Measurements from ENCODE around the gene FCGR2B. TPM values are rescaled to one million over a fixed set of nuclear protein-coding genes. Genes with fewer than 3 reads are reported as not detected.
"Not testable (repeated sequence)": the region's sequence is repeated elsewhere in the genome, so short reads cannot be mapped to it uniquely, and the experiment has no call there.

FCGR2B gene
- total RNA-seq, 2 donors from 2014 or later = 1.9 to 5.7 TPM

- DNase-seq (ENCODE audit: low spot score); H3K4me1 ChIP-seq (replicated peaks); H3K27me3 ChIP-seq (replicated peaks; ENCODE audit: insufficient read depth); H3K36me3 ChIP-seq; intact Hi-C loops (cut with DNase I); H3K4me3 ChIP-seq; H3K9me3 ChIP-seq; H3K27ac ChIP-seq: not testable (repeated sequence)
- TF ChIP-seq CTCF (IDR thresholded peaks at IDR 0.05) = peak in 1 of 4 experiments; percentile 27
- WGBS = 38% methylated on average over 12 of the region's 13 CpGs
Measured at GRCh38 chr1:161647507-161648360, 15.2 kb upstream of the FCGR2B start.

- H3K9me3 ChIP-seq; H3K36me3 ChIP-seq; H3K4me1 ChIP-seq (replicated peaks); H3K4me3 ChIP-seq; DNase-seq (ENCODE audit: low spot score); H3K27ac ChIP-seq; H3K27me3 ChIP-seq (replicated peaks; ENCODE audit: insufficient read depth); intact Hi-C loops (cut with DNase I): not testable (repeated sequence)
- WGBS = 41% methylated on average over 2 of the region's 7 CpGs
Measured at GRCh38 chr1:161653541-161653940, 9.4 kb upstream of the FCGR2B start.

- H3K4me3 ChIP-seq; DNase-seq (ENCODE audit: low spot score); intact Hi-C loops (cut with DNase I); H3K9me3 ChIP-seq; H3K36me3 ChIP-seq; H3K27ac ChIP-seq; H3K27me3 ChIP-seq (replicated peaks; ENCODE audit: insufficient read depth); H3K4me1 ChIP-seq (replicated peaks): not testable (repeated sequence)
- WGBS = 67% methylated on average over 5 of the region's 6 CpGs
Measured at GRCh38 chr1:161653971-161654370, 9.0 kb upstream of the FCGR2B start.

GRCh38 chr1:161658524-161658923 lies 4.4 kb upstream of the FCGR2B start:
- H3K36me3 ChIP-seq; H3K4me1 ChIP-seq (replicated peaks); DNase-seq (ENCODE audit: low spot score); H3K4me3 ChIP-seq; H3K9me3 ChIP-seq; H3K27me3 ChIP-seq (replicated peaks; ENCODE audit: insufficient read depth); intact Hi-C loops (cut with DNase I); H3K27ac ChIP-seq: not testable (repeated sequence)

GRCh38 chr1:161661660-161662311 lies 1.2 kb upstream of the FCGR2B start:
- intact Hi-C loops (cut with DNase I); H3K27ac ChIP-seq; H3K4me3 ChIP-seq; H3K36me3 ChIP-seq; H3K9me3 ChIP-seq; H3K27me3 ChIP-seq (replicated peaks; ENCODE audit: insufficient read depth); H3K4me1 ChIP-seq (replicated peaks); DNase-seq (ENCODE audit: low spot score): not testable (repeated sequence)
- WGBS = 81% methylated on average over 3 of the region's 9 CpGs

GRCh38 chr1:161663569-161663968 lies 626 bp downstream of the FCGR2B start:
- H3K9me3 ChIP-seq; H3K27me3 ChIP-seq (replicated peaks; ENCODE audit: insufficient read depth); H3K27ac ChIP-seq; H3K4me1 ChIP-seq (replicated peaks); H3K36me3 ChIP-seq; H3K4me3 ChIP-seq; intact Hi-C loops (cut with DNase I); DNase-seq (ENCODE audit: low spot score): not testable (repeated sequence)
- no CpG with 5 or more reads among the region's 1 CpG for WGBS

GRCh38 chr1:161664689-161665088 lies 1.7 kb downstream of the FCGR2B start:
- DNase-seq (ENCODE audit: low spot score); H3K27me3 ChIP-seq (replicated peaks; ENCODE audit: insufficient read depth); H3K36me3 ChIP-seq; H3K27ac ChIP-seq; H3K4me1 ChIP-seq (replicated peaks); H3K4me3 ChIP-seq; H3K9me3 ChIP-seq; intact Hi-C loops (cut with DNase I): not testable (repeated sequence)
- no CpG with 5 or more reads among the region's 4 CpGs for WGBS

GRCh38 chr1:161671045-161672020 lies 8.4 kb downstream of the FCGR2B start:
- H3K27me3 ChIP-seq (replicated peaks; ENCODE audit: insufficient read depth); intact Hi-C loops (cut with DNase I); H3K4me3 ChIP-seq; H3K27ac ChIP-seq; H3K9me3 ChIP-seq; H3K36me3 ChIP-seq; H3K4me1 ChIP-seq (replicated peaks); DNase-seq (ENCODE audit: low spot score): not testable (repeated sequence)
- 62% methylated on average over 14 of the region's 15 CpGs for WGBS

- H3K4me1 ChIP-seq (replicated peaks); DNase-seq (ENCODE audit: low spot score); H3K9me3 ChIP-seq; intact Hi-C loops (cut with DNase I); H3K36me3 ChIP-seq; H3K27ac ChIP-seq; H3K27me3 ChIP-seq (replicated peaks; ENCODE audit: insufficient read depth); H3K4me3 ChIP-seq: not testable (repeated sequence)
- WGBS = 77% methylated on average over 7 of the region's 7 CpGs
Measured at GRCh38 chr1:161673437-161673836, 10.5 kb downstream of the FCGR2B start.

GRCh38 chr1:161674447-161674846 lies 11.5 kb downstream of the FCGR2B start:
- H3K27ac ChIP-seq; intact Hi-C loops (cut with DNase I): not testable (repeated sequence)
- WGBS = 42% methylated on average over 3 of the region's 3 CpGs

GRCh38 chr1:161674908-161675307 lies 12.0 kb downstream of the FCGR2B start:
- H3K4me1 ChIP-seq (replicated peaks); DNase-seq (ENCODE audit: low spot score); H3K9me3 ChIP-seq; H3K4me3 ChIP-seq; H3K27me3 ChIP-seq (replicated peaks; ENCODE audit: insufficient read depth); H3K27ac ChIP-seq; H3K36me3 ChIP-seq; intact Hi-C loops (cut with DNase I): not testable (repeated sequence)
- 30% methylated on average over 2 of the region's 3 CpGs for WGBS

More at GRCh38 chr1:161674447-161674846, 11.5 kb downstream of the FCGR2B start:
- not testable (repeated sequence) for H3K27me3 ChIP-seq (replicated peaks; ENCODE audit: insufficient read depth); H3K4me3 ChIP-seq; DNase-seq (ENCODE audit: low spot score); H3K36me3 ChIP-seq; H3K4me1 ChIP-seq (replicated peaks); H3K9me3 ChIP-seq
